GM12878 (cell line): ENCODE results near the gene MRPL34.

Experiments used
- CEBPB ChIP-seq, 2 experiments: fragments of 150-350 bp in 1 of 2; IDR thresholded peaks; 2 replicates each; pipeline ENCODE4 v1.6.1; 2012 to 2014; ENCODE audit warnings: low read depth in 2 of 2, low read length in 2 of 2, borderline replicate concordance in 1 of 2, inconsistent platforms in 1 of 2
- CTCF ChIP-seq, 3 experiments: IDR thresholded peaks in 2 of 3; conservative IDR thresholded peaks in 1 of 3; 2 replicates each; pipeline ENCODE4 v1.5.1; 2011; ENCODE audit warnings: low read depth in 3 of 3, low read length in 3 of 3, mild to moderate bottlenecking in 3 of 3, control low read depth in 2 of 3, moderate library complexity in 2 of 3, inconsistent platforms in 1 of 3, mixed read lengths in 1 of 3; ENCODE audit not compliant: control insufficient read depth in 2 of 3, insufficient read depth in 1 of 3; ENCODE audit errors: extremely low read depth in 1 of 3
- IRF3 ChIP-seq: fragments of 450-650 bp; IDR thresholded peaks from 2 replicates; pipeline ENCODE4 v1.6.1; 2014; ENCODE audit warnings: mild to moderate bottlenecking
- JUND ChIP-seq: IDR thresholded peaks from 2 replicates; pipeline ENCODE4 v1.6.1; 2012; ENCODE audit warnings: low read depth, mild to moderate bottlenecking, low read length, improper control_type of control experiment, moderate library complexity
- NFIC ChIP-seq: IDR thresholded peaks from 2 replicates; pipeline ENCODE4 v1.6.1; 2012; ENCODE audit warnings: low read depth, mild to moderate bottlenecking, inconsistent platforms, low read length, moderate library complexity
- PBX3 ChIP-seq: IDR thresholded peaks from 2 replicates; pipeline ENCODE4 v1.6.1; 2011; ENCODE audit warnings: mild to moderate bottlenecking, low read depth, low read length, moderate library complexity; ENCODE audit not compliant: insufficient replicate concordance
- YY1 ChIP-seq: IDR thresholded peaks from 2 replicates; pipeline ENCODE4 v1.6.1; 2011; ENCODE audit warnings: low read depth, mild to moderate bottlenecking, low read length

- no peak for TF ChIP-seq YY1
- no peak for TF ChIP-seq CEBPB (IDR thresholded peaks at IDR 0.05; ENCODE audit: borderline replicate concordance in 1 of 2, low read depth in 2 of 2, low read length in 2 of 2)
- no peak for TF ChIP-seq IRF3
- TF ChIP-seq CTCF (IDR thresholded peaks at IDR 0.05 in 2 of 3, conservative IDR thresholded peaks at IDR 0.05 in 1 of 3; ENCODE audit: control insufficient read depth in 2 of 3, extremely low read depth in 1 of 3, insufficient read depth in 1 of 3, low read depth in 3 of 3, low read length in 3 of 3): no peak
- TF ChIP-seq PBX3: no peak
- TF ChIP-seq JUND: no peak
- no peak for TF ChIP-seq NFIC
Measured at GRCh38 chr19:17268754-17269153, 36.9 kb upstream of the MRPL34 start.
